Neural cell (in vitro differentiated cells): Measurements from ENCODE around the gene WDSUB1. TPM values are rescaled to one million over a fixed set of nuclear protein-coding genes. Genes with fewer than 3 reads are reported as not detected.

Experiments
- H2AFZ ChIP-seq: fragments of 200-600, 300-800 bp; sonication (generic), shearing (Covaris generic); 2 replicates; pipeline ENCODE4 v1.6.0; 2014; ENCODE audit warnings: low read depth, mild to moderate bottlenecking, antibody characterized with exemption, low read length, moderate library complexity
- H3F3A ChIP-seq: fragments of 200-600 bp; shearing (Covaris generic); 2 replicates; pipeline ENCODE4 v1.6.1; 2016; ENCODE audit warnings: mild to moderate bottlenecking, moderate library complexity, mixed read lengths, antibody characterized with exemption, low read length; ENCODE audit not compliant: insufficient read depth, poor library complexity, severe bottlenecking
- H3K27ac ChIP-seq: fragments of 200-600, 300-800 bp; sonication (generic), shearing (Covaris generic); 2 replicates; pipeline ENCODE4 v1.5.1; 2014; ENCODE audit warnings: mild to moderate bottlenecking, low read length, moderate library complexity
- H3K27me3 ChIP-seq: fragments of 300-800, 200-600 bp; sonication (generic), shearing (Covaris generic); 2 replicates; pipeline ENCODE4 v1.6.0; 2014; ENCODE audit warnings: mild to moderate bottlenecking, low read depth, low read length, moderate library complexity; ENCODE audit not compliant: insufficient read depth
- H3K36me3 ChIP-seq: fragments of 300-800, 200-600 bp; sonication (generic), shearing (Covaris generic); 2 replicates; pipeline ENCODE4 v1.5.1; 2014; ENCODE audit warnings: mild to moderate bottlenecking, antibody characterized with exemption, low read length, moderate library complexity; ENCODE audit not compliant: insufficient read depth
- H3K4me2 ChIP-seq: fragments of 300-800, 200-600 bp; sonication (generic), shearing (Covaris generic); 2 replicates; pipeline ENCODE4 v1.6.0; 2014; ENCODE audit warnings: mild to moderate bottlenecking, low read length
- H3K4me3 ChIP-seq: fragments of 300-800, 200-600 bp; sonication (generic), shearing (Covaris generic); 2 replicates; pipeline ENCODE4 v1.5.1; 2014; ENCODE audit warnings: mild to moderate bottlenecking, low read length, moderate library complexity
- H3K79me2 ChIP-seq: fragments of 200-600 bp; shearing (Covaris generic); replicated peaks from 2 replicates; pipeline ENCODE4 v1.6.0; 2014; ENCODE audit warnings: mild to moderate bottlenecking, low read length, moderate library complexity; ENCODE audit not compliant: insufficient read depth
- H3K9ac ChIP-seq: fragments of 300-800, 200-600 bp; sonication (generic), shearing (Covaris generic); 2 replicates; pipeline ENCODE4 v1.6.1; 2016; ENCODE audit warnings: mild to moderate bottlenecking, low read length, mixed read lengths
- H3K9me2 ChIP-seq: fragments of 200-600 bp; shearing (Covaris generic); 2 replicates; pipeline ENCODE4 v1.6.1; 2016; ENCODE audit warnings: mild to moderate bottlenecking, low read length, mixed read lengths; ENCODE audit not compliant: insufficient read depth
- H3K9me3 ChIP-seq: fragments of 200-600, 300-800 bp; sonication (generic), shearing (Covaris generic); 2 replicates; pipeline ENCODE4 v1.6.1; 2016; ENCODE audit warnings: mild to moderate bottlenecking, mixed run types, low read length, moderate library complexity, mixed read lengths
- H4K20me1 ChIP-seq: fragments of 200-600 bp; shearing (Covaris generic); 2 replicates; pipeline ENCODE4 v1.6.1; 2016; ENCODE audit warnings: mild to moderate bottlenecking, mixed run types; ENCODE audit not compliant: insufficient read depth
- CTCF ChIP-seq: fragments of 450-650 bp; IDR thresholded peaks from 2 replicates; pipeline ENCODE4 v1.5.1; 2014; ENCODE audit warnings: antibody characterized with exemption, mild to moderate bottlenecking, moderate library complexity; ENCODE audit not compliant: poor library complexity, severe bottlenecking
- EP300 ChIP-seq: fragments of 450-650 bp; conservative IDR thresholded peaks from 2 replicates; pipeline ENCODE4 v1.6.1; 2014; ENCODE audit warnings: antibody characterized with exemption, mild to moderate bottlenecking, moderate library complexity; ENCODE audit not compliant: poor library complexity, severe bottlenecking
- EZH2 ChIP-seq: fragments of 200-600, 300-800 bp; shearing (Covaris generic), sonication (generic); IDR thresholded peaks from 2 replicates; pipeline ENCODE4 v1.6.1; 2014; ENCODE audit warnings: antibody characterized with exemption, low read length, borderline replicate concordance, mild to moderate bottlenecking; ENCODE audit not compliant: insufficient read depth, poor library complexity, severe bottlenecking
- MXI1 ChIP-seq: fragments of 450-650 bp; conservative IDR thresholded peaks from 2 replicates; pipeline ENCODE4 v1.6.1; 2014; ENCODE audit warnings: antibody characterized with exemption, mild to moderate bottlenecking; ENCODE audit not compliant: poor library complexity, severe bottlenecking
- POLR2AphosphoS5 ChIP-seq: IDR thresholded peaks from 2 replicates; pipeline ENCODE4 v1.6.1; 2012
- RAD21 ChIP-seq: fragments of 450-650 bp; conservative IDR thresholded peaks from 2 replicates; pipeline ENCODE4 v1.6.1; 2014; ENCODE audit warnings: antibody characterized with exemption, mild to moderate bottlenecking, moderate library complexity
- REST ChIP-seq: IDR thresholded peaks from 2 replicates; pipeline ENCODE4 v1.6.1; 2012; ENCODE audit warnings: borderline replicate concordance
- SMC3 ChIP-seq: fragments of 450-650 bp; conservative IDR thresholded peaks from 2 replicates; pipeline ENCODE4 v1.6.1; 2014; ENCODE audit warnings: antibody characterized with exemption, mild to moderate bottlenecking, moderate library complexity; ENCODE audit not compliant: poor library complexity
- TAF1 ChIP-seq: IDR thresholded peaks from 2 replicates; pipeline ENCODE4 v1.6.1; 2012; ENCODE audit warnings: low read depth
- polyA plus RNA-seq: library from polyadenylated mRNA; depleted of rRNA; stranded (reverse); fragments of >200 nt; gene quantifications from 2 replicates; pipeline ENCODE4 v1.2.3, GENCODE V29; 2014

WDSUB1 gene
- polyA plus RNA-seq, 1 donor from 2014 or later, result 11.1 TPM

- Histone ChIP-seq H3K9me3 (no peaks in the 10 kb centered on the region), H3F3A (no peaks in the 10 kb centered on the region), H2AFZ (no peak overlapping the region), H4K20me1 (no peaks in the 10 kb centered on the region), H3K4me2 (no peak overlapping the region), H3K9me2 (no peaks in the 10 kb centered on the region), H3K9ac (no peak overlapping the region), H3K27ac (no peak overlapping the region), H3K36me3 (no peaks in the 10 kb centered on the region), H3K27me3 (no peaks in the 10 kb centered on the region), H3K4me3 (no peak overlapping the region), H3K79me2 (no peaks in the 10 kb centered on the region)
- no peak for TF ChIP-seq MXI1
- no peak for TF ChIP-seq EP300
- TF ChIP-seq CTCF, result no peak
- no peak for TF ChIP-seq POLR2AphosphoS5
- no peak for TF ChIP-seq EZH2
- no peak for TF ChIP-seq TAF1
- no peak for TF ChIP-seq RAD21
- TF ChIP-seq SMC3, result no peak
- no peak for TF ChIP-seq REST
Observed at GRCh38 chr2:159232456-159233170, 53.9 kb downstream of the WDSUB1 start.

- TF ChIP-seq REST (no peak), POLR2AphosphoS5 (no peak), MXI1 (no peak), TAF1 (no peak), SMC3 (no peak), EP300 (no peak)
- no peaks in the 10 kb centered on the region for H3K79me2 ChIP-seq
- H3K9me2 ChIP-seq, result no peaks in the 10 kb centered on the region
- no peaks in the 10 kb centered on the region for H3F3A ChIP-seq
- H3K4me3 ChIP-seq, result no peak overlapping the region
- no peaks in the 10 kb centered on the region for H3K27me3 ChIP-seq
- no peak overlapping the region for H2AFZ ChIP-seq
- H4K20me1 ChIP-seq, result no peaks in the 10 kb centered on the region
- H3K9me3 ChIP-seq, result no peaks in the 10 kb centered on the region
- H3K9ac ChIP-seq, result no peak overlapping the region
- no peak overlapping the region for H3K4me2 ChIP-seq
- H3K27ac ChIP-seq, result no peak overlapping the region
- H3K36me3 ChIP-seq, result no peaks in the 10 kb centered on the region
Observed at GRCh38 chr2:159230145-159230877, 56.2 kb downstream of the WDSUB1 start.
